ENCODE results near the gene IL21R.

Gene IL21R

GRCh38 chr16:27439271-27440018, 37.5 kb downstream of the IL21R start:
- peak; percentile 43 for DNase-seq (ENCODE audit: low spot score)
- Histone ChIP-seq H3K27ac (no peak overlapping the region), H3K4me3 (no peak overlapping the region)
- TF ChIP-seq CTCF (IDR thresholded peaks at IDR 0.05): no peak

DNA sequence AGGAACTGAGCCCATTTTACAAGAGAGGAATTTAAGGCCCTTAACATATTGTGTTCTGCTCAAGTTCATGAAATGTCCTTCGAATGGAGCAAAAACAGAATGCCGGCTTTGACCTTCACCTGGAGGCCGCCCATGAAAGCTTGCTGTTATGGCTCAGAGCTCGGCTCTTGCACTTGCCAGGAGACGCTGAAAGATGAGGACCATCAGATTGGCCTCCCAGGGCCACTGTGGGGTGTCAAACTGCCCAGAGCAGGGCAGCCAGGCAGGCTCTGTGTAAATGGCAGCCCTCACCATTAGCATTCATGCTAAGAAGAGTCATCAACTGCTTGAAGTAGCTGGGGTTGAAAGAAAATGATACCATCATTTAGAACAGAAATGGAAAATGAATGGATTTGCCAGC, 39.3 kb downstream of the IL21R start:
- peak; percentile 21 for DNase-seq (ENCODE audit: low spot score)
- Histone ChIP-seq H3K27ac (no peak overlapping the region), H3K4me3 (no peak overlapping the region)
- no peak for TF ChIP-seq CTCF (IDR thresholded peaks at IDR 0.05)

GRCh38 chr16:27441998-27442397, 40.0 kb downstream of the IL21R start:
- Histone ChIP-seq H3K4me3 (no peak overlapping the region), H3K27ac (no peak overlapping the region)
- peak; percentile 14 for DNase-seq (ENCODE audit: low spot score)
- TF ChIP-seq CTCF (IDR thresholded peaks at IDR 0.05): no peak

DNA sequence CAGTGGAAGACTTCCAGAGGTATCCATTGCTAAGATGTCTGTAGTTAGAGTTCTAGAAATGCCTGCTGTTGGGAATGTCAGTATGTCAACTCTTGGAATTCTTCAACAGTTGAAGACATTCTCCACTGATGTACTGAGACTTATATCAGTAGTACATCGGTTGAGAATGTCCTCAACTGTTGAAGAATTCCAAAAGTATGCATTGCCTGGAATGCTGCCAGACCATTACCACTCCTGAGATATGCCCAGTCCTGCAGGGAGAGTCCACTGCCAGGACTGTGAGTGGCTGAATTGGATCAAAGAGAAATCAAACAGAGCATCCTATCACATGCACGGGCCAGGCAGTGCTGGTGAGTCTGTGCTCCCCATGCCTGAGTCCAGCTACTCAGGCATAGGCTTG, 42.0 kb downstream of the IL21R start:
- Histone ChIP-seq H3K27ac (no peak overlapping the region), H3K4me3 (no peak overlapping the region)
- no peak for TF ChIP-seq CTCF (IDR thresholded peaks at IDR 0.05)
- DNase-seq (ENCODE audit: low spot score): peak; percentile 45

- no peak overlapping the region for H3K27ac ChIP-seq
- H3K4me3 ChIP-seq: no peak overlapping the region
- no peak for TF ChIP-seq CTCF (IDR thresholded peaks at IDR 0.05)
- peak; percentile 21 for DNase-seq (ENCODE audit: low spot score)
Measured at GRCh38 chr16:27444470-27444869, 42.5 kb downstream of the IL21R start.

DNA sequence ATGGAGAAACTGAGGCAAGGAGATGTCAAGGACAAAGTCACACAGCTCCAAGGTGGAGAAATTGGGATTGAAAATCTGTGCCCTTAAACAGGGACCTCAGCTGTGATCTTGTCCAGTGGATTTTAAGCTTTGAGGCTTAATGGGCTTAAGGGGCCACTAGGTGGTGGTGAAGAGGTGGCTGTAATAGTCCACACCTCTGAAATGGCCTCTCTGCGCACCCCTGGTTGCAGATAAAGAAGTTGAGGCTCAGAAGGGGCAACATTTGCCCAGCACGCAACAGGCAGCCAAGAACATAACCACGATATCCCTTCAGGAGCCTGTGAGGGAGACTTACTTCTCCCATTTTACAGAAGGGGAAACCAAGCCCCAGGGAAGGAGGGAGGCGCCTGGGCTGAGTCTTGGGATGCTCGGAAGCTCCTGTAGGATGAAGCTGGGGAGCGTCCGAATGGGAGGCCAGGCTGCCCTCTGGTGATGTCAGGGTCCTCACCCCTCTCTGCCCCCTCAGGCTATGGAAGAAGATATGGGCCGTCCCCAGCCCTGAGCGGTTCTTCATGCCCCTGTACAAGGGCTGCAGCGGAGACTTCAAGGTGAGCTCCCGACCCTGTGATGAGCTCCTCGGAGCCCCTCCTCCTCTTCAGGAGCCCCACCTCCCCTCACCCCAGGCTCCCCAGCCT, 43.7 kb downstream of the IL21R start:
- H3K4me3 ChIP-seq: no peak overlapping the region
- no peak overlapping the region for H3K27ac ChIP-seq
- no peak for TF ChIP-seq CTCF (IDR thresholded peaks at IDR 0.05)
- no peak for DNase-seq (ENCODE audit: low spot score)

DNA sequence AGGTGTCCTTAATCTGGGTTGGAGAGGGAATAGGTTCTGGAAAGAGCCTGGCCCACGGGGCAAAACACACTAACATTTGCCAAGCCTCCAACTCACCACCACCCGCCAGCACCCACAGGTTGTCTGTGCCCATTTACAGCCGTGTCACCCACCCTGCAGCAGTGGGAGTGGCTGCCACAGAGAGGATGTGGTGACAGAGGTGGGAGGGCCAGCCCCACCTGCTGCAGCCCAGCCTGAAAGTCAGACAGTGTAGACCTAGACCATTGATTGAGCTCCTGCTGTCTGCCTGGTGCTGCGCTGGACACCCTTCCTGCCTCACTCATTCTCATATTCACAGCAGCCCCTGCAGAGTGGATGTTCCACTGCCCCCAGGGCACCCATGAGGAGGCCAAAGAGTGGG, 44.7 kb downstream of the IL21R start:
- DNase-seq (ENCODE audit: low spot score): no peak
- no peak overlapping the region for H3K4me3 ChIP-seq
- no peak for TF ChIP-seq CTCF (IDR thresholded peaks at IDR 0.05)
- no peak overlapping the region for H3K27ac ChIP-seq
